EL (cell line): ENCODE data around the gene HRAS.

Experiments used
- DNase-seq: peaks from one replicate; pipeline ENCODE4 v3.0.0-alpha.2; 2016

HRAS gene

GRCh38 chr11:567011-567628 is 31.7 kb upstream of the HRAS start:
- no peak for DNase-seq

- DNase-seq = no peak
These were observed 30.6 kb upstream of the HRAS start for GRCh38 chr11:565921-566509.

GRCh38 chr11:563812-564578 is 28.6 kb upstream of the HRAS start:
- no peak for DNase-seq

DNA sequence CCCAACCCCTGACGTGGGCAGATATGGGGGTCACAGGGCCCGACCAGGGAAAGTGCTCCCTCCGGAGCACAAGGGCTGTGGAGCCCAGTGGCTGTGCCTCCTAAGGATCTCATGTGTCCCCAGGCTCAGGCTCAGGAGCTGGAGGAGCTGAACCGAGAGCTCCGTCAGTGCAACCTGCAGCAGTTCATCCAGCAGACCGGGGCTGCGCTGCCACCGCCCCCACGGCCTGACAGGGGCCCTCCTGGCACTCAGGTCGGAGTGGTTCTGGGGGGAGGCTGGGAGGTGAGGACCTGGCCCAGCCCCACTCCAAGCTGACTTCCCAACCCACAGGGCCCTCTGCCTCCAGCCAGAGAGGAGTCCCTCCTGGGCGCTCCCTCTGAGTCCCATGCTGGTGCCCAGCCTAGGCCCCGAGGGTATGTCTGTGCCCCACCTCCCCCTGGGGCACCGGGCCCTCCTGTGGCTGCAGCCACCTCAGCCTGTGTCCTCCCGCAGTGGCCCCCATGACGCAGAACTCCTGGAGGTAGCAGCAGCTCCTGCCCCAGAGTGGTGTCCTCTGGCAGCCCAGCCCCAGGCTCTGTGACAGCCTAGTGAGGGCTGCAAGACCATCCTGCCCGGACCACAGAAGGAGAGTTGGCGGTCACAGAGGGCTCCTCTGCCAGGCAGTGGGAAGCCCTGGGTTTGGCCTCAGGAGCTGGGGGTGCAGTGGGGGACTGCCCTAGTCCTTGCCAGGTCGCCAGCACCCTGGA is 27.9 kb upstream of the HRAS start:
- no peak for DNase-seq

- DNase-seq = no peak
These were observed 26.8 kb upstream of the HRAS start for GRCh38 chr11:562046-562645.

- DNase-seq = peak; percentile 71
These were observed 26.0 kb upstream of the HRAS start for GRCh38 chr11:561148-562003.

GRCh38 chr11:560305-561147 is 25.1 kb upstream of the HRAS start, which contains the start of the genes LMNTD2 and RASSF7:
Gene LMNTD2 (minus strand): TSS chr11:560738. CDS start chr11:560716, 22 bp downstream.
Gene RASSF7 (plus strand): TSS chr11:560970. CDS start chr11:561769, 799 bp downstream.
- peak; percentile 86 for DNase-seq

DNA sequence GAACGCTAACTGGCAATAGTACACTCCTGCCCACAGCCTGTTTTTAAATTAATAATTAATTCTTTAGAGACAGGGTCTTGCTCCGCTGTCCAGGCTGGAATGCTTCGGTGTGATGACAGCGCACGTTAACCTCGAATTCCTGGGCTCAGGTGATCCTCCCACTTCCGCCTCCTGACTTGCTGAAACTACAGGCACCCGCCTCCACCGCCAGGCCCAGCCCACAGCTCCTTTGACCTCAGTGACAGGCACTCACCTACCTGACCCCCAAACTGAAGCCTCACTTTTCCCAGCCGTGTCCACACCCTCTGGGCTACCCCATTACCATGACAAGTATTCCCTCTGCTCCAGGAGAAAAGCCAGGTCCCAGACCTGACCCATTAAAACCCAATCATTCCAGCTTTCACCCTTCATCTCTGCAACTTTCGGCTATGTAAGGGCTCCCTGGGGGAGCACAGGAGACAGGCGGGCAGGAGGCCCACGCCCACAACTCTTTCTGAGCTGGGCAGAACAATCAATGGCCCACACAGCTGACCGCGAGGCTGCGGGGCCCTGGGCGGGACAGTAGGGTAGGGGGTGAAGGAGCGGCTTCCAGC is 24.4 kb upstream of the HRAS start:
- DNase-seq = no peak

- DNase-seq = no peak
These were observed 23.7 kb upstream of the HRAS start for GRCh38 chr11:559020-559620.

- DNase-seq = no peak
These were observed 23.1 kb upstream of the HRAS start for GRCh38 chr11:558503-558902.

- no peak for DNase-seq
These were observed 22.2 kb upstream of the HRAS start for GRCh38 chr11:557328-558132.

DNA sequence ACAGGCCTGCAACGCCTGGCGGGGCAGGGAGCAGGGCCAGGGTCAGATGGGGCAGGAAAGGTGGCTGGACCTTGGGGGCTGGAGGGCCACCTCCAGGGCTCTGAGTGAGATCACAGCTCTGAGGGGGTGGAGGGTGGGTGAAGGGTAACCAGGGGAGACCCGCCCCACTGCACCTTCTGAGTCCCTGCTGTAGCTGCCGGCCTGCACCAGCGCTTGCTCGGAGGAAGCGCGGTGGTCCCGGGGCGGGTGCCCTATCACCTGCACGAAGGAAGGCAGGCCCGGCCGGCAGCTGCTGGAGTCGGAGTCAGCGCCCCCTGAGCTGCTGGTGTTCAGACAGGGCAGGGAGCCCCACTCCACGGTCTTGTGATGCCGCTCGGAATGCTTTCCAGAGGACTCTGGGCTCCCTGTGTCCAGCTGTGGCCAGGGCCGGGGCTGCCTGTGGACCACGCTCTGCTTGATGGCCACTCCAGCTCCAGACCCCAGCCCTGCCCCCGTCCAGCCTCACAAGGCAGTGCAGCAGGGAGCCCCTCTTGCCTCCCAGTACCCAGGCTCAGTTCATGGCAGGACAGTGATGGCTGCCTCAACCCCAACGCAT is 21.4 kb upstream of the HRAS start:
- DNase-seq = no peak

- no peak for DNase-seq
These were observed 20.6 kb upstream of the HRAS start for GRCh38 chr11:555780-556661.

- no peak for DNase-seq
These were observed 19.9 kb upstream of the HRAS start for GRCh38 chr11:555227-555779.

DNA sequence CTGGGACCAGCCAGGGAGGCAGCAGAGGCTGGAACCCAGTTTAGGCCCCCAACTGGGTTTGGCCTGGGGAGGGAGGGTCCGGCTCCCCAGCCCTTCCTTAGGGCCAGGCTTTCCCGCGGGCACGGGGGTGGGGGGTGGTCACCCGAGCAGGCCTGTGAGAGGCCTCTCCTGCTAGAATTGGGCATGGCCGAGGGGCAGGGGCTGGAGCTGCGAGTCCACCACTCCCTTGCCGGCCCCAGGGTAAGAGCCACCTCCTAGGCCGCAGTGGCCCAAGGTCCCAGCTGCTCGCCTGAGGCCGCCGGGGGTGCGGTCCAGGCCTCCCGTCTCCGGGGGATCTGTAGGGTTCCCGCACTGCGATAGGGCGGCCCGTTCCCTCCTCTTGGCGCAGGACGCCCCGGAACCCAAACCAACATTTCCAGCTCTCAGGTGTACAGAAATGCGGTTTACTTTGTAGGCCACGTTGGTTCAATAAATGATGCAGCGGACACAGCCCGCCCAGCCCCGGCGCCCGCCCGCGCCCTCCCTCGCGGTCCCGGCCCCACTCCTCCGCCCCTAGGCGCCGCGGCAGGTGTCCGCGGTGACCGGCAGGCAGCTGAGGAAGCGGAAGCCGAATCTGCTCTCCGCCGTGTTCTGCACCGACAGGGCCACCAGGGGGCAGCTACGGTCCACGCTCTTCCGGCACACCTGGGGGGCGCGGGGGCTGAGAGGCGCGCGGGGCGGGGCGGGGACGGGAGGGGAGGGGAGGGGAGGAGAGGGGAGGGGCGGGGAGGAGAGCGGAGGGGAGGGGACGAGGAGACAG is 19.3 kb upstream of the HRAS start:
- DNase-seq = peak; percentile 54

GRCh38 chr11:553988-554340 is 18.6 kb upstream of the HRAS start:
- DNase-seq = no peak
